Activated B cell treated with CpG ODN at 0.5 μM for 24 hours (primary cell): ENCODE results near the gene CD180. TPM values are rescaled to one million over a fixed set of nuclear protein-coding genes. Genes with fewer than 3 reads are reported as not detected.

Experiments used
- ATAC-seq: fragments of 200-7000 bp; cut with Tn5 transposase; one replicate; pipeline ENCODE4 v1.10.0; 2021; ENCODE audit warnings: low read depth, mild to moderate bottlenecking, moderate library complexity
- CTCF ChIA-PET: fragments of 350-600 bp; sonication (Branson Sonifier 250); formaldehyde crosslinking; loops from one replicate; lab custom pipeline; 2021; ENCODE audit warnings: antibody characterized with exemption; lab: Charles Lee
- POLR2A ChIA-PET: fragments of 350-600 bp; sonication (Branson Sonifier 250); formaldehyde crosslinking; loops from one replicate; lab custom pipeline; 2021; ENCODE audit warnings: antibody characterized with exemption; lab: Charles Lee
- DNase-seq: peaks from one replicate; pipeline ENCODE4 v3.0.0; 2022
- H3K27ac Mint-ChIP-seq: one replicate; pipeline ENCODE4 v1.8.0; 2020; ENCODE audit warnings: mixed read lengths
- H3K27me3 Mint-ChIP-seq: one replicate; pipeline ENCODE4 v1.8.0; 2021; ENCODE audit warnings: mixed read lengths
- H3K36me3 Mint-ChIP-seq: one replicate; pipeline ENCODE4 v1.8.0; 2021; ENCODE audit warnings: low read depth, mixed read lengths
- H3K4me1 Mint-ChIP-seq: one replicate; pipeline ENCODE4 v1.8.0; 2021; ENCODE audit warnings: mixed read lengths
- H3K4me3 Mint-ChIP-seq: one replicate; pipeline ENCODE4 v1.8.0; 2020; ENCODE audit warnings: mild to moderate bottlenecking, mixed read lengths
- H3K9me3 Mint-ChIP-seq: one replicate; pipeline ENCODE4 v1.8.0; 2020; ENCODE audit warnings: mixed read lengths
- CTCF ChIP-seq: fragments of 200-600 bp; IDR thresholded peaks from one replicate; pipeline ENCODE4 v1.8.0; 2022; ENCODE audit warnings: antibody characterized with exemption, mild to moderate bottlenecking
- intact Hi-C: fragments of 100-400 bp; cut with micrococcal nuclease; formaldehyde crosslinking; loops from one replicate; pipeline ENCODE4 v1.15.1; 2024
- total RNA-seq: library from RNA; stranded (reverse); gene quantifications from 2 replicates; pipeline ENCODE4 v1.2.3, GENCODE V29; 2022

CD180 gene
- total RNA-seq, 1 donor from 2014 or later: 35.7 TPM

GRCh38 chr5:67190410-67190809 lies 6.2 kb downstream of the CD180 start:
- CTCF ChIA-PET: interaction anchor here (1.0 to 4.4 kb wide), 3 partner anchors 17 to 24 kb away, joined by 3 to 36 read pairs (median 8); no protein-coding TSS in a partner anchor
- no peaks in the 10 kb centered on the region for H3K27me3 Mint-ChIP-seq
- TF ChIP-seq CTCF: no peak
- POLR2A ChIA-PET: interaction anchor here (1.2 to 12.0 kb wide), 4 partner anchors 15 to 25 kb away, joined by 3 to 228 read pairs (median 34); no protein-coding TSS in a partner anchor
- no peak for ATAC-seq
- no peak for DNase-seq
- peaks cover 98% of the 10 kb centered on the region for H3K4me1 Mint-ChIP-seq
- intact Hi-C loops: loop anchor here (10.0 kb wide), 1 partner anchor 1244 kb away; no protein-coding TSS in a partner anchor
- peak overlapping the region; percentile 61 for H3K4me3 Mint-ChIP-seq
- H3K9me3 Mint-ChIP-seq: peaks cover 2% of the 10 kb centered on the region
- peak overlapping the region; percentile 98 for H3K27ac Mint-ChIP-seq
- H3K36me3 Mint-ChIP-seq: peaks cover 74% of the 10 kb centered on the region

- H3K36me3 Mint-ChIP-seq: peaks cover 77% of the 10 kb centered on the region
- TF ChIP-seq CTCF: no peak
- H3K9me3 Mint-ChIP-seq: peaks cover 2% of the 10 kb centered on the region
- ATAC-seq (no peak), DNase-seq (no peak)
- no peaks in the 10 kb centered on the region for H3K27me3 Mint-ChIP-seq
- intact Hi-C loops: loop anchor here (10.0 kb wide), 1 partner anchor 1245 kb away; no protein-coding TSS in a partner anchor
- peak overlapping the region; percentile 61 for H3K4me3 Mint-ChIP-seq
- CTCF ChIA-PET: interaction anchor here (1.2 to 4.4 kb wide), 3 partner anchors 12 to 23 kb away, joined by 4 to 36 read pairs (median 8); no protein-coding TSS in a partner anchor
- H3K4me1 Mint-ChIP-seq: peaks cover 99% of the 10 kb centered on the region
- H3K27ac Mint-ChIP-seq: peak overlapping the region; percentile 98
- POLR2A ChIA-PET: interaction anchor here (1.7 to 12.0 kb wide), 3 partner anchors 15 to 26 kb away, joined by 4 to 228 read pairs (median 60); no protein-coding TSS in a partner anchor
These were observed 6.7 kb downstream of the CD180 start for GRCh38 chr5:67189931-67190330.

- Mint-ChIP-seq H3K4me1 (peaks cover 96% of the 10 kb centered on the region), H3K36me3 (peaks cover 78% of the 10 kb centered on the region), H3K9me3 (peaks cover 2% of the 10 kb centered on the region), H3K27ac (peak overlapping the region; percentile 98), H3K4me3 (peak overlapping the region; percentile 52), H3K27me3 (no peaks in the 10 kb centered on the region)
- CTCF ChIA-PET: interaction anchor here (0.7 to 1.2 kb wide), 3 partner anchors 13 to 31 kb away, joined by 3 to 4 read pairs (median 3); no protein-coding TSS in a partner anchor
- ATAC-seq: no peak
- no peak for TF ChIP-seq CTCF
- POLR2A ChIA-PET: interaction anchor here (0.9 to 12.0 kb wide), 5 partner anchors 8 to 27 kb away, joined by 3 to 228 read pairs (median 6); partner anchors contain the start of gene CD180
- intact Hi-C loops: no loop called here
- no peak for DNase-seq
These were observed 7.6 kb downstream of the CD180 start for GRCh38 chr5:67189079-67189354.

- peaks cover 2% of the 10 kb centered on the region for H3K9me3 Mint-ChIP-seq
- intact Hi-C loops: no loop called here
- no peaks in the 10 kb centered on the region for H3K27me3 Mint-ChIP-seq
- ATAC-seq (no peak), DNase-seq (no peak)
- ChIA-PET POLR2A (interaction anchor here (0.9 to 12.0 kb wide), 6 partner anchors 8 to 27 kb away, joined by 3 to 228 read pairs (median 5); partner anchors contain the start of gene CD180), CTCF (interaction anchor here (1.0 to 1.4 kb wide), 3 partner anchors 9 to 31 kb away, joined by 3 to 4 read pairs (median 3); no protein-coding TSS in a partner anchor)
- H3K27ac Mint-ChIP-seq: peak overlapping the region; percentile 98
- H3K4me3 Mint-ChIP-seq: peak overlapping the region; percentile 52
- peaks cover 96% of the 10 kb centered on the region for H3K4me1 Mint-ChIP-seq
- peaks cover 84% of the 10 kb centered on the region for H3K36me3 Mint-ChIP-seq
- TF ChIP-seq CTCF: no peak
These were observed 8.1 kb downstream of the CD180 start for GRCh38 chr5:67188274-67189078.
